H1 (cell line): Measurements from ENCODE around the gene BRD2. TPM values are rescaled to one million over a fixed set of nuclear protein-coding genes. Genes with fewer than 3 reads are reported as not detected.

ENCODE experiments used
- NANOG ChIP-seq: IDR thresholded peaks from 2 replicates; pipeline ENCODE4 v1.6.1; 2011; ENCODE audit warnings: low read length, low read depth, mild to moderate bottlenecking, inconsistent platforms; ENCODE audit not compliant: insufficient read depth, poor library complexity, severe bottlenecking
- TBP ChIP-seq: IDR thresholded peaks from 2 replicates; pipeline ENCODE4 v1.6.1; 2011; ENCODE audit warnings: low read depth, low read length, improper control_type of control experiment
- polyA plus RNA-seq, 7 experiments: library from polyadenylated mRNA; depleted of rRNA in 3 of 7; stranded (reverse) in 5 of 7; unstranded in 2 of 7; fragments of >200 nt in 5 of 7; fragments of 200-250 nt in 2 of 7; gene quantifications; 1 replicate in 5 of 7; 2 replicates in 1 of 7; 4 replicates in 1 of 7; pipeline versions ENCODE4 v1.2.1 to v1.2.3, GENCODE V29; 2011 to 2013; ENCODE audit warnings: missing spikeins in 2 of 7, mixed read lengths in 2 of 7
- total RNA-seq: library from RNA; stranded (reverse); fragmentation: NEBNext Ultra II Directional; extraction: Animal tissue kit (Norgen Biotek cat#: 25700); gene quantifications from 2 replicates; pipeline ENCODE4 v1.2.1, GENCODE V29; 2021

BRD2 gene
- total and polyA plus RNA-seq, 2 of the 8 experiments (the other 6 are each of a cell fraction or from before 2014, with no cell fraction given), result 132 to 185 TPM

DNA sequence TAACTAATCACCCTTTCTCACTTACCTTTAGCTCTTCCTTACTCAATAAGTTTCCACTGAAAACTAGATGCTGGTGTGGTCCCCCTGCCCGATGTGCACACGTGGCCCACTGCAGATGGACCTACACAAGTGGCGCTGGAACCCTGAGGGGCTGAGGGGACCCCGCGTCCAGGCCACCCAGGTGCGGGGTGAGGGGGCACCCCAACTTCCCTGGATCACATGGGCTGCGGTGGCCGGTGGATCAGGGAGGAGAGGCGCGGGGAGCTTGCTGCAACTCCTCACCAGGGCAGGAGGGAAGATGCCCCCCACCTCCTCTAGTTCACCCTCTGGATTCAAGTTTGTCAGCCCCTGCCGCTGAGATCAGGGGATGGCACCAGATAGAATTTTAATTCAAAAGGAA is 53.5 kb downstream of the BRD2 start (continued):
- no peak for TF ChIP-seq TBP
- TF ChIP-seq NANOG, result no peak
